ENCODE measurements around the gene HDAC2. TPM values are rescaled to one million over a fixed set of nuclear protein-coding genes. Genes with fewer than 3 reads are reported as not detected.

Gene HDAC2
- total RNA-seq, 1 experiment from 2014 or later, result 321 TPM

- TF ChIP-seq ARID4B (CRISPR knock-in tag; IDR thresholded peaks at IDR 0.05; ENCODE audit: borderline replicate concordance), result no peak
- no peak for TF ChIP-seq FOXP1 (CRISPR knock-in tag; IDR thresholded peaks at IDR 0.05; ENCODE audit: borderline replicate concordance)
- TF ChIP-seq ZBTB21 (CRISPR knock-in tag; IDR thresholded peaks at IDR 0.05; ENCODE audit: borderline replicate concordance), result no peak
- no peak for TF ChIP-seq JAZF1 (CRISPR knock-in tag; IDR thresholded peaks at IDR 0.05)
- no peak for TF ChIP-seq ETV6 (CRISPR knock-in tag; IDR thresholded peaks at IDR 0.05)
- TF ChIP-seq ATF1 (CRISPR knock-in tag; IDR thresholded peaks at IDR 0.05), result no peak
- TF ChIP-seq JUN (CRISPR knock-in tag; IDR thresholded peaks at IDR 0.05), result no peak
- no peak for TF ChIP-seq CREB1 (CRISPR knock-in tag; IDR thresholded peaks at IDR 0.05)
- no peak for TF ChIP-seq ZSCAN18 (CRISPR knock-in tag; IDR thresholded peaks at IDR 0.05)
- no peak for TF ChIP-seq FOXP4 (CRISPR knock-in tag; IDR thresholded peaks at IDR 0.05)
Observed at GRCh38 chr6:113959235-113959634, 11.7 kb downstream of the HDAC2 start (continued).

GRCh38 chr6:113954653-113955052 lies 16.3 kb downstream of the HDAC2 start:
- ATAC-seq, result no peak

More at GRCh38 chr6:113954653-113955052, 16.3 kb downstream of the HDAC2 start:
- ChIA-PET POLR2A (no interaction called here), CTCF (no interaction called here)
- Mint-ChIP-seq H3K4me1 (peaks cover 8% of the 10 kb centered on the region), H3K4me3 (no peak overlapping the region), H3K27me3 (ENCODE audit: low read depth) (no peaks in the 10 kb centered on the region), H3K36me3 (peaks cover 72% of the 10 kb centered on the region), H3K27ac (peak overlapping the region; percentile 6; the same call in 1 of the 2 replicates), H3K9me3 (no peaks in the 10 kb centered on the region)
- TF ChIP-seq ATF3 (CRISPR knock-in tag; conservative IDR thresholded peaks at IDR 0.05), result no peak
- no peak for TF ChIP-seq PREB (CRISPR knock-in tag; IDR thresholded peaks at IDR 0.05; ENCODE audit: borderline replicate concordance)
- TF ChIP-seq NFE2L1 (CRISPR knock-in tag; IDR thresholded peaks at IDR 0.05), result no peak
- TF ChIP-seq MXD4 (CRISPR knock-in tag; IDR thresholded peaks at IDR 0.05; ENCODE audit: borderline replicate concordance), result no peak
- no peak for TF ChIP-seq ZNF425 (CRISPR knock-in tag; conservative IDR thresholded peaks at IDR 0.05)
- TF ChIP-seq E2F5 (CRISPR knock-in tag; IDR thresholded peaks at IDR 0.05), result no peak
- no peak for TF ChIP-seq OVOL2 (CRISPR knock-in tag; IDR thresholded peaks at IDR 0.05; ENCODE audit: borderline replicate concordance)
- TF ChIP-seq NR2C2 (CRISPR knock-in tag; IDR thresholded peaks at IDR 0.05), result no peak
- no peak for TF ChIP-seq E2F4 (CRISPR knock-in tag; IDR thresholded peaks at IDR 0.05; ENCODE audit: borderline replicate concordance, low read depth)
- no peak for TF ChIP-seq ATF1 (CRISPR knock-in tag; IDR thresholded peaks at IDR 0.05)
- no peak for TF ChIP-seq ZMAT4 (CRISPR knock-in tag; IDR thresholded peaks at IDR 0.05)
- TF ChIP-seq E2F1 (CRISPR knock-in tag; IDR thresholded peaks at IDR 0.05), result no peak
- DNase-seq (ENCODE audit: low spot score), result no peak

All from WTC11 (cell line).